ENCODE data around the gene C20orf204.

The C20orf204 gene

DNA sequence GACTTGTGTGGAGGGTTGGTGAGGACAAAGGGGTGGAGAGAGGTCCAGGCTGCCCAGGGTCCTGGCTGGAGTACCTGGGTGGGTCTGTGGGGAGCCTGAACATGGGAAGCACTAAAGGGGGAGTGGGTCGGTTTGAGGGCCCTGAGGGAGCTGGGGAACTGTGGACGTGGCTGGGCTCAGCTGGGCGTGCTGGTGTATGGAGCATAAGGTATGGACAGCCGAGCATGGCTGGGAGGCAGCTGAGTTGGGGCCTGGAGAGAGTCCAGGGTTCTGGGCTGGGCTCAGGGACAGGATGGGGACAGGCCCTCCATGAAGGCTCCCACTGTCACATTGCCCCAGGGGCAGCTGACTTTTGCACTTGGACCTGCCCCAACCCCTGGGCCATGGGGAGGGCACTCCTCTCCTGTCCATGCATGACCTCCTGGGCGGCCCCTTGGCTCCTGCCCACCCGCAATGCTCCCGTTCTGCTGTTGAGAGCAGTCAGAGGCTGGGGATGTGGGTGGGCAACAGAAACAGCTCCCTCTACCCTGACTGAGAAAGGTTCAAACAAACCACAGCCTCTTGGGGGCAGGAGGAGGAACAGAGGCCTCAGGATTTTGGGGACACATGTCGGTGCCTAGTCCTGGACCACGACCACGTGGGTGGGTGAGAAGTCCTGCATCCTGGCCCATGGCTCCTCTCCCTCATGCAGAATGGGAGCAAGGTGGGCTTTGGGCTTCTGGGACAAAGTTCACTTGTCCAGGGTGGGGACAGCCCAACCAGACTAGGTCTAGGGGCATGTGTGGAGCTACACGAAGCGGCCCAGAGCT lies 4.5 kb downstream of the C20orf204 start:
- TF ChIP-seq CREB1 (IDR thresholded peaks at IDR 0.05; ENCODE audit: low read depth) (no peak), EGR1 (IDR thresholded peaks at IDR 0.05) (no peak), TEAD4 (IDR thresholded peaks at IDR 0.05) (no peak), REST (IDR thresholded peaks at IDR 0.05; ENCODE audit: low read depth) (no peak), YY1 (IDR thresholded peaks at IDR 0.05; ENCODE audit: low read depth) (no peak), TCF12 (IDR thresholded peaks at IDR 0.05; ENCODE audit: low read depth) (no peak), FOXM1 (IDR thresholded peaks at IDR 0.05; ENCODE audit: borderline replicate concordance, low read depth) (no peak), ZBTB7A (IDR thresholded peaks at IDR 0.05; ENCODE audit: low read depth) (no peak), EP300 (IDR thresholded peaks at IDR 0.05; ENCODE audit: borderline replicate concordance) (no peak), NFIC (IDR thresholded peaks at IDR 0.05) (no peak), CEBPB (IDR thresholded peaks at IDR 0.05) (no peak)
- TF ChIP-seq, protein P1, sequence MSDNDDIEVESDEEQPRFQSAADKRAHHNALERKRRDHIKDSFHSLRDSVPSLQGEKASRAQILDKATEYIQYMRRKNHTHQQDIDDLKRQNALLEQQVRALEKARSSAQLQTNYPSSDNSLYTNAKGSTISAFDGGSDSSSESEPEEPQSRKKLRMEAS (IDR thresholded peaks at IDR 0.05) = no peak

DNA sequence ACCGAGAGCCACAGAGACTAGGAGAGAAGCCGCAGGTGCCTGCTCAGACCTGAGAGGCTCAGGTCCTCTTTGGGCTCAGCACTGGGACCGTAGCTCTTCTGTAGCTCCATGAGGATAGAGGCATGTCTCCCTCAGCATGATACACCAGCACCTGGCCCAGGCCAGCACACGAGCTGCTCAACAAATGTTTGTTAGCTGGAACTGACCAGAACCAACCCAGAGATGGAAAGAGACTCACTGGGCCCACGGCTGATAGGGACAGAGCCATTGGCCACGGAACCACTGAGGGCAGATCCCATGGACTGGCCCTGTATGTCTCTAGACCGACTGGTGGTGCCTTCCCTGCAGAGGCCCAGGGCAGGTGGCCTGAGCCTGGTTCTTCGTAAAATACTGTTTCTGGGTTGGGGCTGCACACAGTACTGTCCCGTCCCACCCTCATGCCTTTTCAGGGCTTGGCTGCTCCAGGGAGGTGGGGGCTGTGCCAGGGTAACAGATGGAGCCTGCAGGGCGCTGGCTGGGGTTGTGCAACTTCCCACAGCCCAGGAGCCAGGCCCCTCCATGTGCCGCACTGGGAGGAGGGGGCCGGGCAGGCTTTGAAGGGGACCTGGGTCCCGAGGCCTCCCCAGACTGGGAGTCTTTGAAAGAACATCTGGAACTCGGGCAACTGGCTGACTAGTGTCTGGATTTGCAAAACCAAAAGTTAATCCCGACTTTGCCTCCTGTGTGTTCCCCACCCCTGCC lies 5.2 kb downstream of the C20orf204 start:
- no peak for TF ChIP-seq CEBPB (IDR thresholded peaks at IDR 0.05)
- TF ChIP-seq, protein P2, sequence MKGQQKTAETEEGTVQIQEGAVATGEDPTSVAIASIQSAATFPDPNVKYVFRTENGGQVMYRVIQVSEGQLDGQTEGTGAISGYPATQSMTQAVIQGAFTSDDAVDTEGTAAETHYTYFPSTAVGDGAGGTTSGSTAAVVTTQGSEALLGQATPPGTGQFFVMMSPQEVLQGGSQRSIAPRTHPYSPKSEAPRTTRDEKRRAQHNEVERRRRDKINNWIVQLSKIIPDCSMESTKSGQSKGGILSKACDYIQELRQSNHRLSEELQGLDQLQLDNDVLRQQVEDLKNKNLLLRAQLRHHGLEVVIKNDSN (IDR thresholded peaks at IDR 0.05) = no peak

DNA sequence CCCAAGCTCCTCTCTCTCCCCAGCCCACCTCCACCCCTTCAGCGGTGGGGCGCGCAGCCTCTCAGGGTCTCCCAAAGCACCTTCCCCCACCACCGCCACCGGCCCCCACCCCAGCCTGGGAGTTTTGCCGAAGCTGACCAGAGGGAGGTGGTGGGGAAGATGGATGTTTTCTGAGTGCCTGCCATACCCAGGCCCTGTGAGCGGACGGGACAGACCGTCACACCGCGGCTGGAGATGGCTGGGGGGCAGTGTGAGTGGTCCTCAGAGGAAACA lies 5.7 kb downstream of the C20orf204 start:
- TF ChIP-seq TEAD4 (IDR thresholded peaks at IDR 0.05) = no peak
- no peak for TF ChIP-seq REST (IDR thresholded peaks at IDR 0.05; ENCODE audit: low read depth)
- TF ChIP-seq NFIC (IDR thresholded peaks at IDR 0.05) = no peak
- TF ChIP-seq, protein P1 (IDR thresholded peaks at IDR 0.05) = no peak
- no peak for TF ChIP-seq EGR1 (IDR thresholded peaks at IDR 0.05)
- no peak for TF ChIP-seq ZBTB7A (IDR thresholded peaks at IDR 0.05; ENCODE audit: low read depth)
- TF ChIP-seq, protein P2 (IDR thresholded peaks at IDR 0.05) = no peak
- no peak for TF ChIP-seq CREB1 (IDR thresholded peaks at IDR 0.05; ENCODE audit: low read depth)
- TF ChIP-seq CEBPB (IDR thresholded peaks at IDR 0.05) = no peak
- no peak for TF ChIP-seq RAD21 (IDR thresholded peaks at IDR 0.05; ENCODE audit: low read depth)
- TF ChIP-seq EP300 (IDR thresholded peaks at IDR 0.05; ENCODE audit: borderline replicate concordance) = no peak
- TF ChIP-seq YY1 (IDR thresholded peaks at IDR 0.05; ENCODE audit: low read depth) = no peak
- TF ChIP-seq TCF12 (IDR thresholded peaks at IDR 0.05; ENCODE audit: low read depth) = no peak
- TF ChIP-seq TAF1 (IDR thresholded peaks at IDR 0.05; ENCODE audit: low read depth) = no peak

DNA sequence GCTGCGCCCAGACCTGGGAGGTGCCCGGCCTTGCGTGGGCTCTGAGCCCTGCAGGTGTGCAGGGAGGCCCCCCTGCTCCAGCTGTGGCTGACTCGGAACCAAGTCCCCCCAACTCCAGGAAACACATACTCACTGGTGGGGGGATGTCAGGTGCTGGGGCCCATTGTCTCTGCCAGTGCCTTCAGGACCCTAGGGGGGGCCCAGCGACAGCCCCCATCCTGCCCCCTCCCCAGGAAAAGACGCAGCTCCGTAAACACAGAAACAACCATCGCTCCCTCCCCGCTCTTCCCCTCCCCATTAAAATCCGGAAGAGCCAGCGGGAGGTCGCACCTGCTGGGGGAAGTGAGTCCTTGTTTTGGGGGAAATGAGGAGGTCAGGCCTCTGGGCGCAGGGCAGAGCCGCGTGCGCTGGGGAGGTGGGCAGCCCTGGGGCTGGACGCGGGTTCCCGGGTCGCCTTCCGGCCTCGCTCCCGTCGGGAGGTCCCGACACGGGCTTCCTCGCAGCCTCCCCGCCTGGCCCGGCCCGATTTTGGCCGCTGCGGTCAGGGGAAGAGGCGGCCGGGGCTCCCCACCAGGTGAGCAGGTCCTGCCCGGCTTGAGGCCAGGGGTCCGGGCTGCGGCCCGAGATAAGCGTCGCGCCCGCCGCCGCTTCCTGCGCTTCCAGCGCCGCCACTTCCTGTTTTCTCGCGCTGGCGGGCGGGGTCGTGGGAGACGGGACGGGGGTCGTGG lies 6.2 kb downstream of the C20orf204 start:
- no peak for TF ChIP-seq YY1 (IDR thresholded peaks at IDR 0.05; ENCODE audit: low read depth)
- no peak for TF ChIP-seq NFIC (IDR thresholded peaks at IDR 0.05)
- TF ChIP-seq, protein P2 (IDR thresholded peaks at IDR 0.05) = no peak
- no peak for TF ChIP-seq FOXM1 (IDR thresholded peaks at IDR 0.05; ENCODE audit: borderline replicate concordance, low read depth)
- TF ChIP-seq ZBTB7A (IDR thresholded peaks at IDR 0.05; ENCODE audit: low read depth) = no peak
- TF ChIP-seq CEBPB (IDR thresholded peaks at IDR 0.05) = no peak
- no peak for TF ChIP-seq EP300 (IDR thresholded peaks at IDR 0.05; ENCODE audit: borderline replicate concordance)
- TF ChIP-seq TAF1 (IDR thresholded peaks at IDR 0.05; ENCODE audit: low read depth) = no peak
- no peak for TF ChIP-seq EGR1 (IDR thresholded peaks at IDR 0.05)

- no peak for TF ChIP-seq RAD21 (IDR thresholded peaks at IDR 0.05; ENCODE audit: low read depth)
- no peak for TF ChIP-seq YY1 (IDR thresholded peaks at IDR 0.05; ENCODE audit: low read depth)
- no peak for TF ChIP-seq EGR1 (IDR thresholded peaks at IDR 0.05)
- TF ChIP-seq, protein P2 (IDR thresholded peaks at IDR 0.05) = no peak
- 0 out of 2 replicates have a peak, but pooled peaks have one; percentile 6 for TF ChIP-seq ZBTB7A (IDR thresholded peaks at IDR 0.05; ENCODE audit: low read depth)
Observed at GRCh38 chr20:64043768-64044167, 7.8 kb downstream of the C20orf204 start.
